ENCODE data around the gene TUBGCP6.

TUBGCP6 gene

GRCh38 chr22:50180727-50181521, 63.9 kb downstream of the TUBGCP6 start:
- Histone ChIP-seq H3F3A (ENCODE audit: low read depth) (no peaks in the 10 kb centered on the region), H3K4me2 (ENCODE audit: low read depth, low read length, poor library complexity, severe bottlenecking) (no peak overlapping the region), H3K9ac (ENCODE audit: low read depth, low read length, poor library complexity, severe bottlenecking) (no peak overlapping the region), H3K4me3 (ENCODE audit: low read length, poor library complexity, severe bottlenecking) (no peak overlapping the region), H3K27me3 (ENCODE audit: insufficient read depth, low read length, poor library complexity, severe bottlenecking) (no peaks in the 10 kb centered on the region), H3K79me2 (ENCODE audit: insufficient read depth, low read length) (peaks cover under 1% of the 10 kb centered on the region; the same call in 1 of the 2 replicates), H2AFZ (ENCODE audit: low read length) (no peak overlapping the region), H3K9me3 (ENCODE audit: insufficient read depth, low read depth, low read length) (no peaks in the 10 kb centered on the region), H3K4me1 (ENCODE audit: insufficient read depth, low read length, poor library complexity, severe bottlenecking) (peaks cover 7% of the 10 kb centered on the region), H4K20me1 (ENCODE audit: insufficient read depth, low read length, poor library complexity, severe bottlenecking) (no peaks in the 10 kb centered on the region), H3K9me2 (replicated peaks; ENCODE audit: low read depth, low read length) (no peaks in the 10 kb centered on the region), H3K36me3 (ENCODE audit: insufficient read depth, low read length) (no peaks in the 10 kb centered on the region)
- TF ChIP-seq CTCF (conservative IDR thresholded peaks at IDR 0.05; ENCODE audit: low read length): no peak
- TF ChIP-seq EZH2phosphoT487 (IDR thresholded peaks at IDR 0.05; ENCODE audit: borderline replicate concordance): no peak

DNA sequence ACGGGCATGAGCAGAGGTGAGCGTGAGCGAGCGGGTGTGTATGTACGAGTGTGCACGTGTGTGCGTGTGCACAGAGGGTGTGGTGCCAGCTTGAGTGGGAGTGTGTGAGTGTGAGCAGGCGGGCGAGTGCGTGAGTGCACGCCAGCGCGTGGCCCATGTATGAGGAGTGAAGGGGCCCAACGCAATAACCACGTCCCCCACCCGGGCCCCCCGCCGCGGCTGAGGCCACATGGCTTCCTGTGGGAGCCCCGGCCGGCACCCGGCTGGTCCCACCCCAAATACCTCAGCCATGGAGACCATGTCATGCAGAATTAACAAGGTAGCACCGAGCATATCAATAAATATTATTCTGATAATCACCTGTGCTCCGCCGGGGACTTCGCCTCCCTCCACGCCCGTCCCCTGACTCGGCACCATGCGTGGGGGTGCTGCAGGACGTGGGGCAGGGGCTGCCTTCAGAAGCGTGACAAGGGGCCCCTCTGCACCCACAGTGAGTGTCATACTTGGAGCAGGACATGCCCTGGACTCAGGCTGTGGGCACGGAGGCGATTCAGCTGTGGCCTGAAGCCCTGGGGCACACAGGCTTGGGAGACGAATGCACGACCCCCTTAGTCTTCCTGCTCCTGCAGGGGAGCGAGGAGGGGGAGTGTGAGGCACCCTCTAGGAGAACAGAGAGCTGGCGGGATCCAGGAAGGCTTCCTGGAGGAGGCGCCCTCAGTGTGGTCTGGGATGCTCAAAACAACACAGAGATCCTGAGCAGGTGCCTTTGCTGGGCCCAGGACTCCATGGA, 64.7 kb downstream of the TUBGCP6 start:
- H3K79me2 ChIP-seq (ENCODE audit: insufficient read depth, low read length): no peaks in the 10 kb centered on the region
- no peaks in the 10 kb centered on the region for H3K36me3 ChIP-seq (ENCODE audit: insufficient read depth, low read length)
- no peaks in the 10 kb centered on the region for H3K9me2 ChIP-seq (replicated peaks; ENCODE audit: low read depth, low read length)
- H3K9ac ChIP-seq (ENCODE audit: low read depth, low read length, poor library complexity, severe bottlenecking): no peak overlapping the region
- H3K9me3 ChIP-seq (ENCODE audit: insufficient read depth, low read depth, low read length): no peaks in the 10 kb centered on the region
- no peak overlapping the region for H3K4me2 ChIP-seq (ENCODE audit: low read depth, low read length, poor library complexity, severe bottlenecking)
- no peak for TF ChIP-seq CTCF (conservative IDR thresholded peaks at IDR 0.05; ENCODE audit: low read length)
- no peak for TF ChIP-seq EZH2phosphoT487 (IDR thresholded peaks at IDR 0.05; ENCODE audit: borderline replicate concordance)
- no peaks in the 10 kb centered on the region for H3K27me3 ChIP-seq (ENCODE audit: insufficient read depth, low read length, poor library complexity, severe bottlenecking)
- H3F3A ChIP-seq (ENCODE audit: low read depth): no peaks in the 10 kb centered on the region
- H3K4me3 ChIP-seq (ENCODE audit: low read length, poor library complexity, severe bottlenecking): no peak overlapping the region
- no peaks in the 10 kb centered on the region for H4K20me1 ChIP-seq (ENCODE audit: insufficient read depth, low read length, poor library complexity, severe bottlenecking)
- no peak overlapping the region for H2AFZ ChIP-seq (ENCODE audit: low read length)
- peaks cover 7% of the 10 kb centered on the region for H3K4me1 ChIP-seq (ENCODE audit: insufficient read depth, low read length, poor library complexity, severe bottlenecking)

DNA sequence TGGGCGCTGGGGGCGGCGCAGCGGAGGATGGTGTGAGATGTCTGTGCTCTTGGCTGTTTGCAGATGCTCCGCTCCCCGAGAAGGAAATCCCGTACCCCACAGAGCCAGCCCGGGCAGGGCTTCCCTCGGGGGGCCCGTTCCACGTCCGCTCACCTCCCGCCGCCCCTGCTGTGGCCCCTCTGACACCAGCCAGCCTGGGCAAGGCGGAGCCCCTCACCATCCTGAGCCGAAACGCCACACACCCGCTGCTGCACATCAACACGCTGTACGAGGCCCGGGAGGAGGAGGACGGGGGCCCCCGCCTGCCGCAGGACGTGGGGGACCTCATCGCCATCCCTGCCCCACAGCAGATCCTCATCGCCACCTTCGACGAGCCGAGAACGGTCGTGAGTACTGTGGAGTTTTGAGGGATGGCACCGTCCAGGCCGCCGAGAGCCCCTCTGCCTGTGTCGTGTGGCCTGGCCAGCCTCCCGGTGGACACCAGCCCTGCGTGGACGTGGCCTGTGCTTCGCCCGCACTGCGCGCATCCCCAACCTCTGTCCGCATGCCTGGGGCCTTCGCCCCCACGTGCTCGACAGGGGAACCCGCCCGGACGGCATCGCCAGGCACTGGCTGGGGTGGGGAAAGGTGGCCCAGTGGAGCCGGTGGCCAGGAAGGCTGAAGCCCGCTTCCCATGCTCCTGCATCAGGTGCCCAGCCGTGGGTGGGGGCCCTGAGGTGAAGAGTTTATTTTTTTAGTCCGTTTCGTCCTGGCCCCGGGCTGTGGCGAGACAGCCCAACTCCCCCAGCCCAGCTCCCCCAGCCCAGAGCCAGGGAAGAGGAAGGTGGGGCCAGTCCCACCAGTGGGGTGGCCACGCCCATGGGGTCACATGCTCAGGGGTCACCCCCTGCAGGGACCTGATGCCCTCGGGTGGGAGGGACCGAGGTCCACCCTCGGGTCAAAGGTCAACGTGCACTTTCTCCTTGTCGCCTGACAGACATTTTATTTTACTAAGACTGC, 65.7 kb downstream of the TUBGCP6 start:
- H3K4me2 ChIP-seq (ENCODE audit: low read depth, low read length, poor library complexity, severe bottlenecking): no peak overlapping the region
- H3K9me3 ChIP-seq (ENCODE audit: insufficient read depth, low read depth, low read length): no peaks in the 10 kb centered on the region
- H3K9me2 ChIP-seq (replicated peaks; ENCODE audit: low read depth, low read length): no peaks in the 10 kb centered on the region
- no peaks in the 10 kb centered on the region for H3F3A ChIP-seq (ENCODE audit: low read depth)
- no peaks in the 10 kb centered on the region for H4K20me1 ChIP-seq (ENCODE audit: insufficient read depth, low read length, poor library complexity, severe bottlenecking)
- no peaks in the 10 kb centered on the region for H3K79me2 ChIP-seq (ENCODE audit: insufficient read depth, low read length)
- no peaks in the 10 kb centered on the region for H3K27me3 ChIP-seq (ENCODE audit: insufficient read depth, low read length, poor library complexity, severe bottlenecking)
- H3K9ac ChIP-seq (ENCODE audit: low read depth, low read length, poor library complexity, severe bottlenecking): no peak overlapping the region
- no peak for TF ChIP-seq EZH2phosphoT487 (IDR thresholded peaks at IDR 0.05; ENCODE audit: borderline replicate concordance)
- no peak for TF ChIP-seq CTCF (conservative IDR thresholded peaks at IDR 0.05; ENCODE audit: low read length)
- H3K4me3 ChIP-seq (ENCODE audit: low read length, poor library complexity, severe bottlenecking): no peak overlapping the region
- H3K36me3 ChIP-seq (ENCODE audit: insufficient read depth, low read length): no peaks in the 10 kb centered on the region
- no peak overlapping the region for H2AFZ ChIP-seq (ENCODE audit: low read length)
- H3K4me1 ChIP-seq (ENCODE audit: insufficient read depth, low read length, poor library complexity, severe bottlenecking): peaks cover 4% of the 10 kb centered on the region
